Neutrophil (primary cell): ENCODE data around the gene NF1.

Source experiments
- H3K27ac ChIP-seq: fragments of 200-600 bp; sonication (generic); 2 replicates; pipeline ENCODE4 v1.5.1; 2016; ENCODE audit warnings: mild to moderate bottlenecking, moderate library complexity
- H3K27me3 ChIP-seq: fragments of 200-600 bp; sonication (generic); 2 replicates; pipeline ENCODE4 v1.6.0; 2016; ENCODE audit warnings: mild to moderate bottlenecking
- H3K36me3 ChIP-seq: fragments of 200-600 bp; sonication (generic); 2 replicates; pipeline ENCODE4 v1.5.1; 2017
- H3K4me1 ChIP-seq, 2 experiments: fragments of 200-600 bp in 1 of 2; sonication (generic) in 1 of 2; 1 replicate in 1 of 2; 2 replicates in 1 of 2; pipeline versions ENCODE4 v1.5.1 to v1.6.1; 2013 to 2016; ENCODE audit warnings: low read depth in 1 of 2, low read length in 1 of 2, mild to moderate bottlenecking in 1 of 2, moderate library complexity in 1 of 2; ENCODE audit not compliant: control insufficient read depth in 1 of 2, insufficient read depth in 1 of 2
- H3K4me3 ChIP-seq, 2 experiments: fragments of 200-600 bp in 1 of 2; sonication (generic) in 1 of 2; 1 replicate in 1 of 2; 2 replicates in 1 of 2; pipeline ENCODE4 v1.5.1; 2013 to 2016; ENCODE audit warnings: low read depth in 1 of 2, low read length in 1 of 2, mild to moderate bottlenecking in 1 of 2, moderate library complexity in 1 of 2
- H3K9me3 ChIP-seq: fragments of 200-600 bp; sonication (generic); 2 replicates; pipeline ENCODE4 v1.5.1; 2016
- CTCF ChIP-seq: fragments of 200-600 bp; sonication (generic); IDR thresholded peaks from 2 replicates; pipeline ENCODE4 v1.5.1; 2016; ENCODE audit warnings: antibody characterized with exemption

NF1 gene

GRCh38 chr17:31131299-31131698, 36.5 kb downstream of the NF1 start:
- Histone ChIP-seq H3K27me3 (no peaks in the 10 kb centered on the region), H3K9me3 (no peaks in the 10 kb centered on the region), H3K4me3 (no peak overlapping the region), H3K4me1 (no peaks in the 10 kb centered on the region), H3K27ac (no peak overlapping the region), H3K36me3 (no peaks in the 10 kb centered on the region)
- TF ChIP-seq CTCF = no peak

GRCh38 chr17:31132977-31133376, 38.2 kb downstream of the NF1 start:
- no peak for TF ChIP-seq CTCF
- H3K4me1 ChIP-seq = no peaks in the 10 kb centered on the region
- no peaks in the 10 kb centered on the region for H3K36me3 ChIP-seq
- no peak overlapping the region for H3K27ac ChIP-seq
- H3K9me3 ChIP-seq = no peaks in the 10 kb centered on the region
- no peak overlapping the region for H3K4me3 ChIP-seq
- H3K27me3 ChIP-seq = no peaks in the 10 kb centered on the region

GRCh38 chr17:31134576-31134975, 39.8 kb downstream of the NF1 start:
- Histone ChIP-seq H3K4me1 (no peaks in the 10 kb centered on the region), H3K9me3 (no peaks in the 10 kb centered on the region), H3K4me3 (no peak overlapping the region), H3K36me3 (peaks cover under 1% of the 10 kb centered on the region), H3K27ac (no peak overlapping the region), H3K27me3 (no peaks in the 10 kb centered on the region)
- TF ChIP-seq CTCF = no peak

- Histone ChIP-seq H3K36me3 (peaks cover 4% of the 10 kb centered on the region), H3K4me3 (no peak overlapping the region), H3K9me3 (no peaks in the 10 kb centered on the region), H3K4me1 (no peaks in the 10 kb centered on the region), H3K27me3 (no peaks in the 10 kb centered on the region), H3K27ac (no peak overlapping the region)
- no peak for TF ChIP-seq CTCF
Observed at GRCh38 chr17:31136319-31136718, 41.5 kb downstream of the NF1 start.

GRCh38 chr17:31140111-31140510, 45.3 kb downstream of the NF1 start:
- Histone ChIP-seq H3K27ac (no peak overlapping the region), H3K4me1 (no peaks in the 10 kb centered on the region), H3K36me3 (peaks cover 4% of the 10 kb centered on the region), H3K27me3 (no peaks in the 10 kb centered on the region), H3K9me3 (no peaks in the 10 kb centered on the region), H3K4me3 (no peak overlapping the region)
- no peak for TF ChIP-seq CTCF

GRCh38 chr17:31144428-31144827, 49.7 kb downstream of the NF1 start:
- H3K36me3 ChIP-seq = peaks cover 9% of the 10 kb centered on the region
- H3K27ac ChIP-seq = no peak overlapping the region
- no peaks in the 10 kb centered on the region for H3K4me1 ChIP-seq
- H3K27me3 ChIP-seq = no peaks in the 10 kb centered on the region
- H3K4me3 ChIP-seq = no peak overlapping the region
- no peaks in the 10 kb centered on the region for H3K9me3 ChIP-seq
- TF ChIP-seq CTCF = no peak
